ENCODE data around the gene TCF15.
A peak's percentile ranks its signal among the peaks of the same experiment; 100 is the strongest.
"Not testable (repeated sequence)": the region's sequence is repeated elsewhere in the genome, so short reads cannot be mapped to it uniquely, and the experiment has no call there.

The TCF15 gene

GRCh38 chr20:578940-579690 lies 31.0 kb downstream of the TCF15 start:
- not testable (repeated sequence) for DNase-seq (ENCODE audit: low spot score)

GRCh38 chr20:577167-577791 lies 32.8 kb downstream of the TCF15 start:
- DNase-seq (ENCODE audit: low spot score): no peak

- no peak for DNase-seq (ENCODE audit: low spot score)
These were observed 34.0 kb downstream of the TCF15 start for GRCh38 chr20:576156-576555.

- DNase-seq (ENCODE audit: low spot score): no peak
These were observed 34.9 kb downstream of the TCF15 start for GRCh38 chr20:575230-575629.

GRCh38 chr20:574297-574942 lies 35.7 kb downstream of the TCF15 start:
- DNase-seq (ENCODE audit: low spot score): no peak

- DNase-seq (ENCODE audit: low spot score): no peak
These were observed 36.5 kb downstream of the TCF15 start for GRCh38 chr20:573414-574296.

- no peak for DNase-seq (ENCODE audit: low spot score)
These were observed 37.4 kb downstream of the TCF15 start for GRCh38 chr20:572727-573126.

GRCh38 chr20:571754-572441 lies 38.2 kb downstream of the TCF15 start:
- DNase-seq (ENCODE audit: low spot score): peak; percentile 73

GRCh38 chr20:568673-569415 lies 41.3 kb downstream of the TCF15 start:
- DNase-seq (ENCODE audit: low spot score): no peak

GRCh38 chr20:568097-568652 lies 41.9 kb downstream of the TCF15 start:
- no peak for DNase-seq (ENCODE audit: low spot score)

GRCh38 chr20:564192-564591 lies 45.9 kb downstream of the TCF15 start:
- DNase-seq (ENCODE audit: low spot score): no peak

GRCh38 chr20:563187-563586 lies 46.9 kb downstream of the TCF15 start:
- DNase-seq (ENCODE audit: low spot score): no peak

GRCh38 chr20:562232-562897 lies 47.7 kb downstream of the TCF15 start:
- DNase-seq (ENCODE audit: low spot score): no peak

- DNase-seq (ENCODE audit: low spot score): peak; percentile 80
These were observed 48.5 kb downstream of the TCF15 start for GRCh38 chr20:561437-562231.

GRCh38 chr20:560680-561079 lies 49.4 kb downstream of the TCF15 start:
- no peak for DNase-seq (ENCODE audit: low spot score)

- no peak for DNase-seq (ENCODE audit: low spot score)
These were observed 52.0 kb downstream of the TCF15 start for GRCh38 chr20:558117-558516.

GRCh38 chr20:556984-557383 lies 53.1 kb downstream of the TCF15 start:
- no peak for DNase-seq (ENCODE audit: low spot score)

GRCh38 chr20:555976-556385 lies 54.1 kb downstream of the TCF15 start:
- no peak for DNase-seq (ENCODE audit: low spot score)

Data from ecto neural progenitor cell (in vitro differentiated cells).